Right lung (tissue), 10 donors: ENCODE measurements around the gene TOM1L2. TPM values are rescaled to one million over a fixed set of nuclear protein-coding genes. Genes with fewer than 3 reads are reported as not detected.

Source experiments
- DNase-seq, 2 donors: peaks; one replicate each; pipeline ENCODE4 v3.0.0-alpha.2; 2013
- long read RNA-seq, 8 donors: transcript quantifications; one replicate each; lab custom pipeline, GENCODE V29; 2026
- polyA plus RNA-seq, 5 donors: library from polyadenylated mRNA; unstranded; fragments of 120-200 nt; gene quantifications; one replicate each; pipeline versions ENCODE4 v1.2.1 to v1.2.3, GENCODE V29; 2013; ENCODE audit warnings: inconsistent platforms in 1 of 5, low replicate concordance in 1 of 5; ENCODE audit not compliant: insufficient read length in 5 of 5, insufficient read depth in 1 of 5

TOM1L2 gene
- polyA plus RNA-seq = 10 to 100 TPM; 37.7 to 63.8 (median 52.2) TPM
- long read RNA-seq, donor 1, transcript TOM1L2-206 (3 exons, 680 nt) = major isoform, 6 of 10 reads
- long read RNA-seq, donor 1, partial matches to known transcripts = 0 of 10 reads
- long read RNA-seq, donor 1, other reads (novel, unspliced or antisense) = 0 of 10 reads
- long read RNA-seq, donor 2, partial matches to known transcripts = 0 of 5 reads
- long read RNA-seq, donor 2, other reads (novel, unspliced or antisense) = 0 of 5 reads
- long read RNA-seq, donor 3, partial matches to known transcripts = 0 of 9 reads
- long read RNA-seq, donor 3, other reads (novel, unspliced or antisense) = 0 of 9 reads
- long read RNA-seq, donor 4, partial matches to known transcripts = 13 of 20 reads
- long read RNA-seq, donor 4, other reads (novel, unspliced or antisense) = 0 of 20 reads
- long read RNA-seq, donor 5, partial matches to known transcripts = 0 of 8 reads
- long read RNA-seq, donor 5, other reads (novel, unspliced or antisense) = 0 of 8 reads
- long read RNA-seq, donor 6, transcript TOM1L2-202 (15 exons, 2,418 nt) = major isoform, 5 of 11 reads
- long read RNA-seq, donor 6, partial matches to known transcripts = 0 of 11 reads
- long read RNA-seq, donor 6, other reads (novel, unspliced or antisense) = 0 of 11 reads
- long read RNA-seq, donor 7, full-length matches to known transcripts = 12 of 12 reads
- long read RNA-seq, donor 7, partial matches to known transcripts = 0 of 12 reads
- long read RNA-seq, donor 7, other reads (novel, unspliced or antisense) = 0 of 12 reads
- long read RNA-seq, donor 8, partial matches to known transcripts = 0 of 1 reads
- long read RNA-seq, donor 8, other reads (novel, unspliced or antisense) = 0 of 1 reads

DNA sequence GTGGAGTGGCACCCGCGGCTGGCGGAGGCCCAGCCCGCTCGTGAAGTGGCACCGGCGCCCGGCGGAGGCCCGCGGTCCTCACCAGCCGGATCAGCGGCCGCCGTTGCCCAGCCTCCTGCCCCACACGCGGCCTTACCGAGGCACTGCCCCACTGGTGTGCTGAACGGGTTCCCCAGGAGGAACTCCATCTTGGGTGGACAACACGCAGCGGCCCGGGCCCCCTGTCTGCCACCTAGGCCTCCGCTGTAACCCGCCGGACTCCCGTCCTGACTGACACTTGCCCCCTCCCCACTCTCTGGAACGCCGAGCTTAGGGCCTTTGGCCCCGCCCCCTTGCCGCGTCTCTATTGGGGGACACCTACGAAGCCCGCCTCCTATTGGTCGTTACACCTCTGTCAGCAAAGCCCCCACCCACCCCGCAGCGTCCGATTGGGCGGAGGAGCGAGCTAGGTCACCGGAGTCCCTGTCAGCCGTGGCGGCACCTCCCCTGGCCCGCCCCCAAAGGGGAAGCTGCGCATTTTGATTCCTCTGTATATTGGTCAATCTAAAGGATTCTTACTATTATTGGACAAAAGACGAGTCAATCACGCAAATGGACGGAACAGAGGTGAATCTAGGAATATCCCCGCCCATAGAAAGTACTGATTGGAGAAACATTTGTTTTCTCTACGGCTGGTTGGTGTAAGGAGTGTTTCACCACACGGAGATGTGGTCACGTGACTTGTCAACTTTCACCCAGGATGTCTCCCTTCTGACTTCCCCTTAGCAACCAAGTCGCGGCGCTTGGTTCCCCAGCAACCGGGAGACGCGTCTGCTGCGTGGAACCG lies at the start of gene TOM1L2, which contains the start of gene DRC3:
Gene TOM1L2 (minus strand): TSS at position 275 of the 826 bp plus-strand sequence. CDS start 87 bp downstream, at position 188.
Gene DRC3 (plus strand): TSS at position 737 of the 826 bp plus-strand sequence. CDS start 4,737 bp downstream, outside the sequence.
- peak; percentile 100 for DNase-seq

DNA sequence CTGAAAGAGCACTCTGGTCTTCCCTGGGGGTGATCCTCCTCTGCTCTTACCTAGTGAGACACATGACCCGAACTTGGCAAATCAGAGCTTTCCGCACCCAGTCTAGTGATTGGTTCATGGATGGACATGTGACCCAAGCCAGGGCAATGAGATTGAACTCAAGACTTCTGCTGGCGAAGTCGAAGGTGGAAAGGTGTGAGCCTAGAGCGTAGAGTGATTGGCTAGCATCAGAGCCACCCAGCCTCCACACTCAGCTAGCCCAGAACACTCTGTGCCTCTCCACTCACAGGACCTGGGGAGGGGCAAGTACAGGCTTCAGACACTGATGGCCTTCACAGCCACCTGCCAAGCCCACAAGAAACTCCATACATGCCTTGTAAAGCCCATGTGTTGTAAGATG lies 49.2 kb upstream of the TOM1L2 start:
- DNase-seq = no peak

DNA sequence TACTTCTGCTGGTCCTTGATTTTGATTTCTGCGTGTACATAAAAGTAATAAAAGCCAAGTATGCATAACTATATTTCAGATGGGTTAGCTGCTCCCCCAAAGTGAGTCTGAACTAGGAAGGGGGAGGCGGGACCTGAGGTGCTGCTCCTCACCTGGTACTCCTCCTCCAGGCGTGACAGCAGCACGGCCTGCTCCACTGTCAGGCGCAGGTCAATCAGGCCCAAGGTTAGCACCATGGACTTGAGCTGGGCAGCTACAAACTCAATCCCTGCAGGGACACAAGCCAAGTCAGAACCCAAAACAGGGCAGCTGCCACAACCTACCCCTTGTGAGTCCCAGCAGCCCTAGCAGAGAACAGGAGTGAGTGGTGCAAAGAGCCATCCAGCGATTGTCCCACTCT lies 48.8 kb upstream of the TOM1L2 start:
- DNase-seq = no peak

DNA sequence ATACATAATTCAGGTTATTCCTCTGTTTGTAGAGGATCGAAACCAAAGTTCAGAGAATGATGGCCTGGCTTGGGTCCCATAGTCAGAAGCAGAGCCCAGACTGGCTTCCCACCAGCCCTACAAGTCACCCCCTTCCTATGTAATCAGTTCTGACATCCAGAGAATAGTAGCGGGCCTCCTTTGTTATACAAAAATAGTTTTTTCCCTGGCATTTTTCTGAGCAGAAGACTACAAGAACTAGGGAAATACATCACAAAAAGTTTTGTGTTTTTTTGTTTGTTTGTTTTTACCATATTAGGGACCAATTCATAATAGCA lies 47.6 kb upstream of the TOM1L2 start:
- no peak for DNase-seq

DNA sequence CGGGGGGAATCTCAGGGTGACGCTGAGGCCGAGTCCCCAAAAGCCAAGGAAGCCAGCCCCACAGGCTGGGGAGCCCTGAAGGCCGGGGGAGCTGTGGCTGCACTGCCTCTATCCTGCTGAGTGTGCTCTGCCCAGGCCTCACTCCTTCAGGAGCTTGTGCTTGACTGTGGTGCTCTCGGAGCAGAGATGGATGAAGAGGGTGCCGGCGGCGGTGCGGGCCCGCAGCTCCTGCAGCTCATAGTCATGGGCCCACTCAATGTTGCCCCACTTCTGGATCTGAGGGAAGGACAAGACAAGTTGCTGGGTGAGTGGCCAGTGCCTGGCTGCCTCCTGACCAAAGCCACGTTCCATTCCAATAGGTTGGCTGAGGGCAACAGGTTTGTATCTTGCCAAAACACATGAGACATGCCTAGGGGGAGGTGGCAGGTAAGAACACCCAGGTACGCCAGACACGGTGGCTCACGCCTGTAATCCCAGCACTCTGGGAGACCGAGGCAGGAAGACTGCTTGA lies 46.3 kb upstream of the TOM1L2 start:
- no peak for DNase-seq

DNA sequence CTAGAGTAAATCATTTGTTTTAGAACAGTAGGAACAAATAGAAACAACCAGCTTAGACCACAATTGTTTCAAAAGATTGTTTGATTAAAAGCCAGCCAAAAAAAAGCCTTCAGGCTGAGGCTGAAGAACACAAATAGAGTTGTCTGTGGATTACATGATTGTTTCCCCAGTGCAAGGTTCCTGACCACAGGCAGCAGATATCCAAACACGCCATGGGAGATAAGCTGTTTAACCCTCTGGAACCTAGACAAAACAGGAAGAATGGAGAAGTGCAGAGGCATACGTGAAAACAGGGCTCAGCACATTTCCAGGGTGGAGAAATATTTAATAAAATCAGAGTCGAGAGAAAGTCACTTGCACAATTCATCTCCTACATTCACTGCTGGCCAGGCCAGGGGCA lies 45.8 kb upstream of the TOM1L2 start:
- no peak for DNase-seq

DNA sequence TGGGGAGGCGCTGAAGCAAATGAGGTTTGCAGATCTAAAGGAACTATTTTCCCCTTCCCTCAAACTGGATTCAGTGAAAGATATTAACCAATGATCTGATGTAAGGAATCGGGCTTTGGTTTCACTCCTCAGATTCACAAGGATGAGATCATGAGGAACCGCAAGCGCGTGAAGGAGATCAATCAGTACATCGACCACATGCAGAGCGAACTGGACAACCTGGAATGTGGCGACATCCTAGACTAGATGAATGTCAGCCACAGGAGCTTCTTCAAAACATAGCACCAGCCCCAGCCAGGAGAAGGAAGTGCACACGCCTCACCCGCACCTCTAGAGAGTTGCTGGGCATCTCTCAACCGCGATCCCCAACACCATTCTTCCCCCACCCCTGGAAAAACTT lies 44.2 kb upstream of the TOM1L2 start:
- DNase-seq = no peak

DNA sequence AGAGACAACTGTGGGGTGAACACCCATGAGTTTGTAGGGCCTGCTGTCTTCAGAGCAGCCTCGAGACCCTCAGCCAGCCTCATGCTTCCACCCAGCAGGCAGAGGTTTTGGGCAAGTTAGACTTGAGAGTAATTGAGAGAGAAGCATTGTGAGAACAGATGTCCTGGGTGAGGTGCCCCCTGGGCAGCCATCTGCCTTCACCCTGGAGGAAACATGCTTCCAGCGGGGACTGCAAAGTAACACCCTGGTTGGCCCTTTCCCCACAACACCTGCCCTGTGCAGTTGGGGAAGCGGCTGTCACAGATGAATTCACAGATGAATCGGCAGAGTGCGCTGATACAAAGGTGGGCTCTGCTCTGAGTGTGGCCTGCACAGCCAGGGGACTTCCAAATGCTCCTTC lies 43.4 kb upstream of the TOM1L2 start:
- no peak for DNase-seq

DNA sequence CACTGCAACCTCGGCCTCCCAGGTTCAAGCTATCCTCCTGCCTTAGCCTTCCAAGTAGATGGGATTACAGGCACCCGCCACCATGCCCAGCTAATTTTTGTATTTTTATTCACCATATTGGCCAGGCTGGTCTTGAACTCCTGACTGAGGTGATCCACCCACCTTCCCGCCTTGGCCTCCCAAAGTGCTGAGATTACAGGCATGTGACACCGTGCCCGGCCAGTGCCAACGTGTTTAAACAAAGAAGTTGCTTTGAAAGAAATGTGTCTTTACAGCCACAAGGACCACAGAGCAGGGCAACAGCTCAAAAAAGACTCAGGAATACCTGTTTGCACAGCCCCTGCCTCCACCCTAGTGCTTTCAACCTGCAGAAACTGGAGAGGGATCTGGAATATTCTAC lies 41.8 kb upstream of the TOM1L2 start:
- DNase-seq = no peak

DNA sequence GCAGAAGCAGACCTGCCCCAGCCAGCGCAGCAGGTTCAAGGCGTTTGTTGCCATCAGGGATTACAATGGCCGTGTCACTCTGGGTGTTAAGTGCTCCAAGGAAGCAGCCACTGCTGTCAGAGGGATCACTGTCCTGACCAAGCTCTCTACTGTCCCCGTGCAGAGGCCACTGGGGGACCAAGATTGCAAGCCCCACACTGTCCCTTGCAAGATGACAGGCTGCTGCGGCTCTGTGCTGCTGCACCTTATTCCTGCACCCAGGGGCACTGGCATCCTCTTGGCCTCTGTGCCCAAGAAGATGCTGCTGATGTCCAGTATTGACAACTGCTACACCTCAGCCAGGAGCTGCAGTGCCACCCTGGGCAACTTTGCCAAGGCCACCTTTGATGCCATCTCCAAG lies 39.1 kb upstream of the TOM1L2 start:
- no peak for DNase-seq

DNA sequence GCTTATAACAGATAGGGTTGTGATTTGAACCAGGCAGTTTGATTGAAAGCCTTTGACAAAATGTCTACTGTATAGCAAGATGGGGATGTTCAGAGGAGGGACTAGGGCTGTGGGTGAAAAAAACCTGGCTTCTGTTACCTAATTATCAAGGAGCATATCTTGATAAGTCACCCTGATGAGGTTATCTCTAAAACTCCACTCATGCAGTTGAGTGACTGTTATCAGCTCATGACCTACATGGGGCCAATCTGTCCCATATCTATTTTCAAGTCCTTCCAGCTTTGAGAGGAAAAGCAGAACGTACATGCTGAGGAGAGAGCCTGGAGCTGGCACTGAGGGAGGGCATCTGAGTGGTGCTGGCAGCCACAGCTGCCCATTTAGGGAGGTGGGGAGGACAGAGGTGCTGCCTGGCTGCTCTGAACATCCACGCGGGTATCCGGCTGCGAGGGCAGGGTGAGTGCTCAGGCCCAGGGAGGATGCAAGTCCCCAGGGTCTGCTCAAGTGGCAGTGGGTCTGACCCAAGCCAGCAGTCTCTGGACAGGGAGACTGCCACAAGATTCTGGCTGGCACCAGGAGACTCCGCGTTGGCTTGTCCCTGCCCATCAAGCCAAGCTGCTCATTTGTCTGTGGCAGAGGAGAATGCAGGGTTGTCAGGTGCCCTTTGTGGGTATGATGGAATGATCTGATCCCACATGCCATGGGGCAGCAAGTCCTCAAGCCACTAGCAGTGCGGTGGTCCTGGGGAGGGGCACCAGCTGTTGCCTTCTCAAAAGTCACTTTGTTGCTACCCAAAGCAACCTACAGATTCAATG lies 37.6 kb upstream of the TOM1L2 start:
- no peak for DNase-seq

DNA sequence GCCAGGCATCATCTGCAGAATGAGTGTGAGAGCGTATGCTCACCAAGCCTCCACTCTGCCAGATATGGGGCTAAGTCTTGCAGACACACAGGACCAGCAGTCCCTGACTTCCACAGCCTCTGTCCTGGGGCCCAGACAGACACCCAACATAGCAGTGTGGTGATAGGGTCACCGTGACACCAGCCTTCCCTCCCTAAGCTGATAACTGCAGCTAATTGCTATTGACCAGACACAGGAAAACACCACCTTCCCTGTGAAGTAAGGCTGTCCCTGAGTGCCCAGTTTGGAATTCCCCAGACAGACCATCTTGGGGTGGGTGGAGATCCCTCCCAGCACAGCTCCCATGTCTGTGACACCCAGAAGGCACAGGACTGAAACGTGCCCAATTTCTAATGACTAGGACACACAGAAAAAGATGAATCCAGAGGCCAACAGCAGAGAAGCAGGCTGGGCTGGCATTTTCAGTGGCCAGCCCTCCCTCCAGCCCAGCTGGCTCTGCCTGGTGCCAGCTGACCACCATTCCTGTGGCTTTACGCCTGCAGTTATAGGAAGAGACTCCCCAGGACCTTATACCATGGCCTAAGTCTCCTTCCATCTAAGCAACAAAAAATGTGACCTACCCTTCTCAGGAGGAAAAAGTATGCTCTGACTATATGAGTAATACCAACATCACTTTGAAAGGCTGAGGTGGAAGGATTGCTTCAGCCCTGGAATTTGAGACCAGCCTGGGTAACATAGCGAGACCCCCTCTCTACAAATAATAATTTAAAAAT lies 36.5 kb upstream of the TOM1L2 start:
- DNase-seq = no peak

DNA sequence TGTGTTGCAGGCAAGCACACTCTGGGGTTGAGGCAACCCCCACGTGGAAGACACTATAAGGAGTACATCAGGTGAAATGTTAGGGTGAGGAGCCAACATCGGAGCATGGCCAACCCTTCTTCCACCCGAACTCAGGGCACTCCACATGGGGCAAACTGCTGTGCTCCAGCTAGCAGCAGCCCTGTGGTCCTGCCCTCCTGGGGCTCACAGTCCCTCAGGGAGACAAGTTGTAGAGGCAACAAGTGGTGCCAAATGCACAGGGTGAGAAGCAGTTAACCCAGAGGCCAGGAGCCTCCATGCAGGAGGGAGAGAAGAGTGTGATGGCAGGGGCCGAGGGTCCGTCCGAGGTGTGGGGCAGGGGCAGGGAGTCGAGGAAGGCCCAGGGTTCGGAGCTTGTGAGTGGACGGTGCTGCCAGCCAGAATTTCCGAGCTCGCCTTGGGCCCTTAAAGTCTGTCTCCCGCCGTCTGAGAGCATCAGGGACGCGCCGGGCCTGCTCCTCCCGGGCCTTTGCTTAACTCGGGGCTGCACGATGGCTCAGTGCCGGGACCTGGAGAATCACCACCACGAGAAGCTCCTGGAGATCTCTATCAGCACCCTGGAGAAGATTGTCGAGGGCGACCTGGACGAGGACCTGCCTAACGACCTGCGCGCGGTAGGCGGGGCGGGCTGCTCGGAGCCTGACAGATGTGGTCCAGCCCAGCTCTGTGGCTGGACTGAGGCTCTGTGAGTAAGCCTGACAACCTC lies 34.5 kb upstream of the TOM1L2 start:
- no peak for DNase-seq

DNA sequence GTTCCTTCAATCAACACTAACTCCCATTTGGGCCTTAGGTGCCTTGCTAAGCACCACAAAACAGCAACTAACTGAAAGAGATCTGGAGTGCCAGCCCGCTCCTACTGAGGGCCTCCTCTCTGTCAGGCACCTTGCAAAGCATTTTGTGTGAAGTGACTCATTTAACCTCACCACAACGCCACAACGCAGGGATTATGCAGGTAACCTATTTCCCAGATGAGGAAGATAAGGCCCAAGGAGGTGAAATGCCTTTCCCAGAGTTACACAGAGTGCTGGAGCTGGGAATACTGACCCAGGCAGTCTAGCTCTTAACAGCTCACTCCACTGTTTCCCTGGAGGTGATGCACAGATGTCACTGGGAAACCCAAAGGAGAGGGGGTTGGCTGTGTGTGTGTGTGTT lies 33.3 kb upstream of the TOM1L2 start:
- no peak for DNase-seq

DNA sequence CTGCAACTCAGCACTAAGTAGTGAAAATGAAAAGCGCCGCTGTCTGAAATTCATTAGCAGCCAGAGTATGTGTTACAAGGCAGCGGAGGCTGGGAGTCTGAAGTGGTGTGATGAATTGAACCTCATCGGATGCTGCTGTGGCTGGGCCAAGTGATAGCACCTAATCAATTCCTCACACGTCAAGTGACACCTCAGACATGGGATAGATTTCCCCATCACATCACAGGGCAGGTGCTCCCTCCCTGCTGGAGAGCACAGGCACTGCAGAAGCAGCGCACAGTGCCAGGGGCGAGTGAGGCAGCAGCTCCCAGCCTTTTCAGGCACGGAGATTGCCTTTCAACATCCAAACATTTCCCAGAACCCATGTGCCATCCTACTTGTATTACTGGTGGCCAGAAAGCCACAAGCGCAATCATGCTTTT lies 32.7 kb upstream of the TOM1L2 start:
- DNase-seq = no peak

DNA sequence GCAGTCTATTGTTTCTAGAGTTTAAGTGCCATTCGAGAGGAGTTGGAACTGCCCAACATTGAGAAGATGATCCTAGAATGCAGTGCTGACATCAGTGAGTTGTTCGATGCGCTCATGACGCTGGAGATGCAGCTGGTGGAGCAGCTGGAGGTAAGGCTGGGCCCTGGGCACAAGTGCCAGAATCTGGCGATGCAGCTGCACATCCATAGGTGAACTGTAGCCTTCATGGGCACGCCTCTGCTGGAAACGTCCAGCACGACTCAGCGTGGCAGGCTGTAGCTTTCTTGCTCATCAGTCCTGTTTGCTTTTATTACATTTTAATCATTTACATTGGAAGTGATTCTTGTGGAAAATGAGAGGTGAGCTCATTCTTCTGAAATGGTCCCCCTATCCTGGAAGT lies 32.1 kb upstream of the TOM1L2 start:
- no peak for DNase-seq

DNA sequence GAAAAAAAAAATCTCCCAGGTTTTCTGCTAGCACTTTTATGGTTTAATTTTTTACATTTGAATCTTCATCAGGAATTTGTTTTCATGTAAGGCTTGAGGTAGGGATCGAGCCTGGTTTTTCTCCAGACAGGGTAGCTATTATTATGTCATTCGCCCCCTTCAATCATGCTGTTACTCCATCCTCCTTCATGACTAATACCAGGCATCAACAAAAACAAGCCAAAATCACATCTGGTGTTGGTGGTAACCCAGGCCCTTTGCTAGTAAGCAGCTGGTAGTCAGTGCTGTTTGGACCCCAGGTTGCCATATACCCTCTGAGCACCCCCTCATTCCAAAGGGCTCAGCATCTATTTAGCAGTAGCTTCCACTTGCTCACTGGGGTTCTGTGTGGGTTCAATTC lies 30.0 kb upstream of the TOM1L2 start:
- no peak for DNase-seq

DNA sequence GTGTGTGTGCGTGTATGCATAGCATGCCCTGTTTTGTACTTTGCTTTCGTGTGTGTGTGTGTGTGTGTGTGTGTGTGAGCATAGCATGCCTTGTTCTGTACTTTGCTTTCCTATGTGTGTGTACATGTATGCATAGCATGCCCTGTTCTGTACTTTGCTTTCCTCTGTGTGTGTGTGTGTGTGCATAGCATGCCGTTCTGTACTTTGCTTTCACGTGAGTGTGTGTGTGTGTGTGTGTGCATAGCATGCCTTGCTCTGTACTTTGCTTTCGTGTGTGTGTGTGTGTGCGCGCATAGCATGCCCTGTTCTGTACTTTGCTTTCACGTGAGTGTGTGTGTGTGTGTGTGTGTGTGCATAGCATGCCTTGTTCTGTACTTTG lies 27.8 kb upstream of the TOM1L2 start:
- no peak for DNase-seq

DNA sequence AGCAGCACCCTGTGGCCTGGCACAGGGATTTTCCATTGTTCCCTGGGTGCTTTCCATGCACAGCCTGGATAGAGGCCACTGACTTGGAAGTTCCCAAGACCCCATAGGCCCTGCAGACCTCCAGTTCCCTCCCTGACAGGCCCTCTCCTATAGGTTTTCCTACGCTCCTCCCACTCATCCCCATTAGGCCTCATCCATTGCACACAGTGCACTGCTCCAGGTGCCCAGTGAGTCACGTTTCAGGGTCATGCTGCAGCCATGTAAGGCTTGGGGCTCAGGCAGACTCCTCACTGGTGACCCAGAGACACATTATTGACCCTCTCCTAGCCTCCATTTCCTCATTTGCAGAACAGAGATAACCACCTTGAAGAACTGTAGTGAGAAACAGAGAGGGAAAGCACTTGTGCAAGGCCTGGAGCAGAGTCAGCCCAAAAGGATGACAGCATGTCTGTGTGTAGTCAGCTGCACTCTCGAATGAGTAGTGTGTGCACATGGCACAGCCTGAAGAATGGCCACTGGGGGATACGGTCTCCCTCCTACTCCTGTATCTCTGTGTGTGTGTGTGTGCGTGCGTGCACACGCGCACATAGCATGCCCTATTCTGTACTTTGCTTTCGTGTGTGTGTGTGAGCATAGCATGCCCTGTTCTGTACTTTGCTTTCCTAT lies 27.3 kb upstream of the TOM1L2 start:
- DNase-seq = no peak
